NCI-H1105 (cell line): Measurements from ENCODE around the gene PPDPF.
"Not testable (repeated sequence)": the region's sequence is repeated elsewhere in the genome, so short reads cannot be mapped to it uniquely, and the experiment has no call there.

Source experiments
- DNase-seq: peaks from one replicate; lab custom pipeline; 2025; lab: John Stamatoyannopoulos, UW

PPDPF gene

GRCh38 chr20:63551068-63551467, 30.5 kb downstream of the PPDPF start:
- DNase-seq, result no peak

- DNase-seq, result no peak
Measured at GRCh38 chr20:63552481-63553249, 32.1 kb downstream of the PPDPF start.

- DNase-seq, result peak; percentile 4
Measured at GRCh38 chr20:63553251-63553932, 32.8 kb downstream of the PPDPF start.

GRCh38 chr20:63553933-63554290, 33.3 kb downstream of the PPDPF start, which contains the start of gene FNDC11:
TSS of gene FNDC11 (plus strand) at chr20:63554159. CDS start at chr20:63555664, 1,505 bp downstream.
- DNase-seq, result no peak

GRCh38 chr20:63554361-63555278, 34.1 kb downstream of the PPDPF start:
- no peak for DNase-seq

DNA sequence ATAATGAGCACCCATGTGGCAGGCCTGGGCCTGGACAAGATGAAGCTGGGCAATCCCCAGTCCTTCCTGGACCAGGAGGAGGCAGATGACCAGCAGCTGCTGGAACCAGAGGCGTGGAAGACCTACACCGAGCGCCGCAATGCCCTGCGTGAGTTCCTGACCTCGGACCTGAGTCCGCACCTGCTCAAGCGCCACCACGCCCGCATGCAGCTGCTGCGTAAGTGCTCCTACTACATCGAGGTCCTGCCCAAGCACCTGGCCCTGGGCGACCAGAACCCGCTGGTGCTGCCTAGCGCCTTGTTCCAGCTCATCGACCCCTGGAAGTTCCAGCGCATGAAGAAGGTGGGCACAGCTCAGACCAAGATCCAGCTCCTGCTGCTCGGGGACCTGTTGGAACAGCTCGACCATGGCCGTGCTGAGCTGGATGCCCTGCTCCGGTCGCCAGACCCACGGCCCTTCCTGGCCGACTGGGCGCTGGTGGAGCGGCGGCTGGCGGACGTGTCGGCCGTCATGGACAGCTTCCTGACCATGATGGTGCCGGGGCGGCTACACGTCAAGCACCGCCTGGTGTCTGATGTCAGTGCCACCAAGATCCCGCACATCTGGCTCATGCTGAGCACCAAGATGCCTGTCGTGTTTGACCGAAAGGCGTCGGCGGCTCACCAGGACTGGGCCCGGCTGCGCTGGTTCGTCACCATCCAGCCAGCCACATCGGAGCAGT, 35.3 kb downstream of the PPDPF start:
- DNase-seq, result no peak

DNA sequence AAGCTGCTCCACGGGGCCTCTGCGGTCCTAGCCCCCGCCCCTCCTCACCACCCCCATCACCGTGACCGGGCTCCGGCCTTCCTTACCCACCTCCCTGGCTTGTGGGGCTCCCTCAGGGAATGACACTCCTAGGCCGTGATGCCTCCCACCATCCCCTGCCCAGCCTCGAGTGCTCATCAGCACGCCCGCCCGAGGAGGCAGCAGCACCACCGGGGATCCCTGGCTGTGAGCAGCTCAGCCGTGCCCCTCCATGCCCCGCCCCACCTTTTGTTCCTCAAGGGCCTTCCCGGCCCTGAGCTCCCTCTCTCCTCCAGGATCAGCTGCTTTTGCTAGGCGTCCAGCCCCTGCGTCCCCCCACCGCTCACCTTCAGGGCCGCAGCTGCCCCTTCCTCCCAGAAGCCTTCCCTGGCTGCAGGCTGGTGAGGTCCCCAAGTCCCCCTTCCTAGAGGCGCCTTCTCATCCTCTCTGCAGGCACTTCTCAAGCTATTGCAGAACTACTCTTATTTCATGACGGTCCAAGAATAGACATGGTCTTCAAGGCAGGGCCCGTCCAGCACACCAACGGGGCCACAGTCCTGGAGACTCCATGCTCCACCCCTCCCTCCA, 36.4 kb downstream of the PPDPF start:
- DNase-seq, result no peak

DNA sequence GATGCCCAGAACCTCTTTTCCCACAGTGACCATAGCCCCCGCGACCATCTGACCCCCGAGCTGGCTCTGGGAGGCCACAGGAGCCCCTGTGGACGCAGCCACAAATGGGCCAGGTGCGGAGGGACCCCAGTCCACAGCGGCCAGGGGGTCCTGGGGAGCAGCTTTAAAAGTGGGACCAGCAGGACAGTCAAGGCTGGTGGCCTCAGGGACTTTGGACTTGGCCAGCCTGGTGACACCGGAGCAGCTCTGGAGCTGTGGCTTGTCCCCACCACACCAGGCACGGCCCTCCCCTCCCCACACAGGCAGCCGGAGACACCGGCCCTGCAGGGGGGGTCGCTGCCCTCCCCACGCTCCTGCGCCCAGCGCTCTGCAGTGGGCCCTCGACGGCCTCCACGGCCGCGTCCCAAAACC, 36.9 kb downstream of the PPDPF start:
- no peak for DNase-seq

- no peak for DNase-seq
Measured at GRCh38 chr20:63558804-63559484, 38.4 kb downstream of the PPDPF start.

DNA sequence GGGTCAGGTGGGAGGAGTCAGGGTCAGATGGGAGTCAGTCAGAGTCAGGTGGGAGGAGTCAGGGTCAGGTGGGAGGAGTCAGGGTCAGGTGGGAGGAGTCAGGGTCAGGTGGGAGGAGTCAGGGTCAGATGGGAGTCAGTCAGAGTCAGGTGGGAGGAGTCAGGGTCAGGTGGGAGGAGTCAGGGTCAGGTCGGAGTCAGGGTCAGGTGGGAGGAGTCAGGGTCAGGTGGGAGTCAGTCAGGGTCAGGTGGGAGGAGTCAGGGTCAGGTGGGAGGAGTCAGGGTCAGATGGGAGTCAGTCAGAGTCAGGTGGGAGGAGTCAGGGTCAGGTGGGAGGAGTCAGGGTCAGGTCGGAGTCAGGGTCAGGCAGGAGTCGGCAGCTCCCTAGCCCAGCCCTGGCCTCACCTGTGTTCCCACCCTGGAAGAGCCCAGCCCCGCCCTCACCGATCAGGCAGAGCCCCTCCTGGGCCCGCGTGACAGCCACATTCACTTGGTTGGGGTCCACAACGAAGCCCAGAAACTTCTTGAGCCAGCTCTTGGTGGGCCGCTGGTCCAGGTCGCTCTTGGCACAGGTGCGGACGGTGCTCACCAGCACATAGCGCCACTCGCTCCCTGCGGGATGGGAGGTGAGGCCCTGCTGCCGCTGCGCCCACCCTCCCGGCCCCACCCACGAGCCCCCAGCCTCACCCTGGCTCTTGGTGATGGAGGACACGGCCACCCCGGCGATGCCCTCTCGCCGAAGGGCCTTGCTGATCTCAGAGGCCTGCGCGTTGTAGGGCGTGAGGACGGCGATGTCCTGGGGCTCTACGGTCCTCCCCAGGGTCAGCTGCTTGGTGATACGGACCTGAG, 39.1 kb downstream of the PPDPF start:
- DNase-seq, result not testable (repeated sequence)

DNA sequence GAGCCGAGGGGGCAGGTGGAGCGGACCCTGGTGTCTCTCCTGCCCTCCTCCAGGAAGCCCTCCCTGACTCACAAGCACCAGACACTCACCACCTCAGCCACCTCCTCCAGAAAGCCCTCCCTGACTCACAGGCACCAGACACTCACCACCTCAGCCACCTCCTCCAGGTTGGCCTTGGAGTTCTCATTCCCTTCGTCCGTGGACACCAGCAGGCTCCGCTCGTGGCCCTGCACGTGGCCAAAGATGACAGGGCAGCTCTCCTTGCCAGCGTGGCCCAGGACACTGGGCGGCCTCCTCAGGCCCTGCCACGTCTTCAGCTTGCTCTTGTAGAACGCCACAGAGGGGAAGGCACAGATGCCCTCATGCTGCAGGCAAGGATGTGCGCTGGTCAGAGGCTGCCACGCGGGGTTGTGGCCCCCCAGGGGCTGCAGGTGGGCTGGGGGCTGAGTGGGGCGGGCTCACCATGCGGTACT, 39.8 kb downstream of the PPDPF start:
- no peak for DNase-seq

DNA sequence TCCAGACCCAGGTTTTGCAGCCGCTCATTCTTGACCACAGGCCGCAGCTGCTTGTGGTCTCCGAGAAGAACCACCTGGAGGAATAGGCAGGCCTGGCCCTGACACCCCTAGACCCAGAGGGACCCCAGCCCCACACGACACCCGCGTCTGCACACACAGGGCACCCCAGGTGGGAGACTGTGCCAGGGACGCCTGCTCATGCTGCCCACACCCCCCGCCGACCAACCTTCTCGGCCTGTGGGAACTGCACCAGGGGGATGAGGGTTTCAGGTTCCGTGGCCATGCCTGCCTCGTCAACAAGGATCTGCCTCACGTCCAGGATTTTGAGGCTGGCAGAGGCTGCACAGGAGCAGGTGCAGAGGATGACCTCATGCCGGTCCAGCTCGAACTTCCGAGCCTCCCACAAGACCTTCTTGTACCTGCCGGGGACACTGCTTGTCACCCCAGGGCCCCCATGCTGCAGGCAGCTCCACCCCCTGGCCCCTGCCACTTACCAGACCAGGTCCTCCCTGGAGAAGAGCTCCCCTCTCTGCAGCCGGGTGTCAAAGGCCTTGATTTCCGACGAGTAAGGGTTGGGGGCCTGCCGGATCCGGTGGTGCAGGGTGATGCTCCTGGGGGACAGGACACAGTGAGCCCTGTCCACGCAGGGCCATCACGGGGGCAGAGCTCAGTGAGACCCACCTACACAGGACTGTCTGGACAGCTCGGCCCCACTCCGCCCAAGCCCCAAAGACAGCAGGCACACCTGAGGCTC, 40.5 kb downstream of the PPDPF start:
- no peak for DNase-seq

DNA sequence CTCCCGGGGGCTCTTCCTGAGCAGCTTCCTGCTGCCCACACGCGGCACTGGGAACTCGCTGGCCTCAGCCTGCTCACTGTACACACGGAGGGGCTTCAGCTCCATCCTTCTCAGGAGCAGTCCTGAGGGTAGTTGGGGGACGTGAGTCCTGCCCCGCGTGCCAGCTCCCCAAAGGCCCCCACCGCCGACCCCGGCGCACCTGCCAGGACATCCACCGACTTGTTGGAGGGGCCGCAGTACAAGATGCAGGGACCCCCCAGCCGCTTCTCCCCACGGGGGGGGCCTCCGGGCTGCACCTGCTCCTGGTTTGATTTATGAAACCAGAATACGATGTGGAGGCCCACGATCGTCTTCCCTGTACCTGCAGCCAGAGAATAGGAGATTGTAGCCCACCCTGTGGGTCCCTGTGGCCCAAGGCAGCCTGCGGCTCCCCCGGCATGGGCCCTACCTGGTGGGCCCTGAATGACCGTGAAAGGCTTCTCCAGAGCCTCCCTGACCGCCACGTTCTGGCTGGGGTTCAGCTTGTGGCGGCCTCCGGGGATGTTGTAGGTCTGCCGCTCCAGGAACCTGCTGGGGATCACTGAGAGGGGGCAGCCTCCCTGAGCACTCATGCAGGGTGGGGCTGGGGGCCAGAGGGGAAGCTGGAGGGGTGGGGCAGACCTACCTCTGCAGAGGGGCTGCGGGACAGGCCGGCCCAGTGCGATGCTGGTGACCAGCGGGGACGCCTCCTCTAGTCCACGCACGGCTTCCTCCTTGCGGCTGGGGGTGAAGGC, 41.2 kb downstream of the PPDPF start:
- DNase-seq, result no peak

DNA sequence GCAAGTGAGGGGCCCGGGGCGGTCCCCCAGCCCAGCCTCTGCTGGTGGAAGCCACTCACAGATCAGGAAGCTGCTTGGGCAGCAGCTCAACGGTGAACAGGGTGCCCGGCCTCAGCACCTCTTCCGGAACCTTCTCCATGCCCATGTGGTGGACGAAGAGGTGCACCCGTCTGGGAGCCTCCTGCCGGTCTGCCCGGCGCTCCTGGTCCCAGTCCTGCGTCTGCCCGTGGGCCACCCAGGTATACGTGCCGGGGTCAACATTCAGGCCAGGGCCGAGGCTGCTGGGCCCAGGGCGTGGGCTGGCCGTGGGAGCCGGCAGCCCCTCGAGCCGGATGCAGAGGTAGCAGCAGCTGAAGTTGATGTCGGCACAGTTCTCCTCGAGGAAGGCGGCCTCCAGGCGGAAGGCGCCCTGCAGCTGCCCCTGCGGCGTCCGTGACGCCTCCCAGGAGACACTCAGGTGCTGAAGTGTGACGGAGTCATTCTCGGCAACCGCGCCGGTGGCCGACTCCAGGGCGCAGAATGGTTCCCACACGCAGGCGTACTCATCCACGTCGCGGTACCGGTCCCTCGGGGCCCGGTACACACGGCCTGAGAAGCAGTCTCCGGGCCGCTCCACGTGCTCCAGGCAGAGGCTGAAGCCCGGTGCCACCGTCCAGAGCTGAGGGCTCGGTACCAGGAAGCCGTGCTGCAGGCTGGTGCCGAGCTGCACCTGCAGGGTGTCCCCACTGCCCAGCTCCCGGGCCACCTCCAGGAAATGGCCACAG, 42.1 kb downstream of the PPDPF start:
- DNase-seq, result no peak

DNA sequence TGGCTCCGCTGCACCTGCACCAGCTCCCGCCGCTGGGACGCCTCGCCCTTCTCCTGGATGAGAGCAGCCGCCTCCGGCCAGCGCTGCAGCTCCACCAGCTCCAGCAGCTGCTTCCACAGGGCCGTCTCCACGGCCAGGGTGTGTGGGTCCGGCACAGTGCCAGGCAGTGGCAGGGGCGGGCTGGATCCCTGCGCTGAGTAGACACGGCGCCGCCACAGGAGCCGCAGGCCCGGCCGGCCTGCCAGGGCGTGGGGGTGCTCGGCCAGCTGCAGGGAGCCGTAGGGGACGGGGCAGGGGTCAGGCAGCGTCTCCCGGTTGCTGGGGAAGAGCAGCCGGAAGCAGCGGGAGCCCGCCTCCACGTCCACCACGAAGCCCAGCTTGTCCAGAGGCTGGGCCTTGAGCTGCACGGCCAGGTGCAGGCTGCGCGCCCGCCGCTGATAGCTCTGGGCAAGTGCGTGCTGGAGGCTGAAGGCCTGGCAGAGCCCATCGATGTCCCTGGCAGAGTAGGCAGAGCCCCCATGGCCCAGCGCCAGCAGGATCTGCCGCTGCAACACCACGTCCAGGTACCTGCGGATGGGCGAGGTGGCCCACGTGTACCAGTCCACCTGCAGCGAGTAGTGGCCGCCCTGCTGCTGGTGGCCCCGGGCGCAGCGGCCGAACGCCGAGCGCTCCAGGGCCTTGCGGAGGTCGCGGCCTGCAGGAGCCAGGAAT, 42.8 kb downstream of the PPDPF start:
- no peak for DNase-seq

DNA sequence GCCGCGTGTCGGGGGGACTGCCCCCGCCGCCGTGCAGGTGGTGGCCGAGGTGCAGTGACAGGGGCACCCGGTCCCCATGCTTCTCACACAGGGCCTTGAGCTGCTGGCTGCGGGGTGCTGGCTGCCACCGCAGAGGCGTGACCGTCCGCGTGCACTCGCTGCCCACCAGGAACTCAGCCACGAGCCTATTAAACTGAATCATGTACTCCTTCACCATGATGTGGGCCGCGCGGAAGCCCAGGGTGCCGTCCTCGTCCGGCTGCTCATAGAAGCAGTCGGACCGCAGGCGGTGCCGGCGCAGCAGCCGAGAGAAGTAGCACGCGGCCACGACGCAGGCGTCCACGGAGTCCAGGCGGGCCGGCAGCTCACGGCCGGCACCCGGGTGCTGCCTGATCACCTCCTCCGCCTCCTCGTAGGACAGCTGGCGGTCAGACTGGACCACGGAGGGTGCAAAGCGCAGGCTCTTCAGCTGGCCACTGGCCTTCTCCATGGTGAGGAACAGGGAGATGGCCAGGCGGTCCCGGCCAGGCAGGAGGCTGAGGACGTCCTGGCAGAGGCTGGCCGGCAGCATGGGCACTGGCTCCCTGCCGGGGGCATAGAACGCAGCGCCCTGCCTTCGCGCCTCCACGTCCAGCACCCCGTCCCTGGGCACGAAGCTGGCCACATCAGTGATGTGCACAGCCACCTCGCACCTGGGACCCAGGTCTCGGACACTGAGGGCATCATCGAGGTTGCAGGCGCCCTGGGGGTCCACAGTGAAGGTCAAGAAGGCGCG, 43.7 kb downstream of the PPDPF start:
- DNase-seq, result no peak
